Activated T-helper 1 cell treated with Interleukin-2 at 50 U/mL for 16 hours (primary cell): ENCODE measurements around the gene REST.

Source experiments
- DNase-seq: peaks from one replicate; pipeline ENCODE4 v3.0.0-alpha.2; 2020; ENCODE audit warnings: low read depth

Gene REST

GRCh38 chr4:56977321-56978012 is 69.8 kb downstream of the REST start, which contains the start of gene NOA1:
TSS of gene NOA1 (minus strand) at chr4:56977606. CDS start at chr4:56977585, 21 bp downstream.
- peak; percentile 97 for DNase-seq

- peak; percentile 74 for DNase-seq
These were observed 71.1 kb downstream of the REST start, which contains the start of gene POLR2B for GRCh38 chr4:56978750-56979303. TSS of gene POLR2B (plus strand) at chr4:56978896. CDS start at chr4:56978986, 90 bp downstream.

GRCh38 chr4:56979421-56980072 is 71.8 kb downstream of the REST start:
- no peak for DNase-seq

- no peak for DNase-seq
These were observed 74.1 kb downstream of the REST start for GRCh38 chr4:56981795-56982201.

- DNase-seq, result no peak
These were observed 78.5 kb downstream of the REST start for GRCh38 chr4:56986192-56986591.

- DNase-seq, result no peak
These were observed 79.3 kb downstream of the REST start for GRCh38 chr4:56986952-56987351.

- no peak for DNase-seq
These were observed 82.6 kb downstream of the REST start for GRCh38 chr4:56990109-56990905.

GRCh38 chr4:56995525-56995924 is 87.8 kb downstream of the REST start:
- DNase-seq, result no peak

GRCh38 chr4:56999751-57000150 is 92.1 kb downstream of the REST start:
- no peak for DNase-seq

- no peak for DNase-seq
These were observed 105.9 kb downstream of the REST start for GRCh38 chr4:57013543-57014120.
